ENCODE data around the gene ST8SIA1.

- TF ChIP-seq L3MBTL2 (conservative IDR thresholded peaks at IDR 0.05), result no peak
- no peak for TF ChIP-seq FOXM1 (IDR thresholded peaks at IDR 0.05; ENCODE audit: borderline replicate concordance)
- no peak for TF ChIP-seq SP1 (IDR thresholded peaks at IDR 0.05)
- no peak for TF ChIP-seq FOXA1 (IDR thresholded peaks at IDR 0.05)
- TF ChIP-seq TARDBP (IDR thresholded peaks at IDR 0.05), result no peak
- TF ChIP-seq ZNF384 (IDR thresholded peaks at IDR 0.05), result no peak
- TF ChIP-seq PKNOX1 (IDR thresholded peaks at IDR 0.05), result no peak
- no peak for TF ChIP-seq FOXK2 (IDR thresholded peaks at IDR 0.05)
- no peak for TF ChIP-seq SUZ12 (IDR thresholded peaks at IDR 0.05)
- no peak for TF ChIP-seq ELF4 (IDR thresholded peaks at IDR 0.05)
- no peak for TF ChIP-seq NFRKB (IDR thresholded peaks at IDR 0.05)
- TF ChIP-seq ARNT (IDR thresholded peaks at IDR 0.05), result no peak
- TF ChIP-seq HDGF (IDR thresholded peaks at IDR 0.05; ENCODE audit: borderline replicate concordance), result no peak
Measured at GRCh38 chr12:22204391-22204790, 130.1 kb downstream of the ST8SIA1 start.
